Upper lobe of right lung (tissue), 1 donor: ENCODE results near the gene NOTCH1. TPM values are rescaled to one million over a fixed set of nuclear protein-coding genes. Genes with fewer than 3 reads are reported as not detected.

ENCODE experiments used
- ATAC-seq: fragments of 200-7000 bp; cut with Tn5 transposase; one replicate; pipeline ENCODE4 v1.9.1; 2020; ENCODE audit warnings: mild to moderate bottlenecking, moderate library complexity
- DNase-seq: peaks from one replicate; pipeline ENCODE4 v3.0.0-alpha.2; 2020
- H3K27ac ChIP-seq: fragments of 200-600 bp; one replicate; pipeline ENCODE4 v1.8.0; 2022
- H3K27me3 ChIP-seq: fragments of 200-600 bp; one replicate; pipeline ENCODE4 v1.8.0; 2022; ENCODE audit warnings: mild to moderate bottlenecking
- H3K36me3 ChIP-seq: fragments of 200-600 bp; one replicate; pipeline ENCODE4 v1.8.0; 2022
- H3K4me1 ChIP-seq: fragments of 200-600 bp; one replicate; pipeline ENCODE4 v1.8.0; 2022
- H3K4me3 ChIP-seq: fragments of 200-600 bp; one replicate; pipeline ENCODE4 v1.8.0; 2022; ENCODE audit warnings: mild to moderate bottlenecking
- H3K9me3 ChIP-seq: fragments of 200-600 bp; one replicate; pipeline ENCODE4 v1.8.0; 2022
- intact Hi-C: fragments of 100-400 bp; cut with DNase I; formaldehyde crosslinking; loops from one replicate; pipeline ENCODE4 v1.11.0; 2022
- total RNA-seq: library from RNA; stranded (reverse); fragmentation: NEBNext Ultra II Directional; extraction: Animal tissue kit (Norgen Biotek cat#: 25700); gene quantifications from one replicate; pipeline ENCODE4 v1.2.1, GENCODE V29; 2021
- TF ChIP-seq, protein P1 (sequence below): fragments of 200-600 bp; IDR thresholded peaks from one replicate; pipeline ENCODE4 v1.8.0; 2022; ENCODE audit warnings: antibody characterized with exemption
- donor health status: DM: no; HTN: yes; CAD: no; lungs with severe emphysema.

NOTCH1 gene
- total RNA-seq, 1 donor from 2014 or later = 114 TPM

DNA sequence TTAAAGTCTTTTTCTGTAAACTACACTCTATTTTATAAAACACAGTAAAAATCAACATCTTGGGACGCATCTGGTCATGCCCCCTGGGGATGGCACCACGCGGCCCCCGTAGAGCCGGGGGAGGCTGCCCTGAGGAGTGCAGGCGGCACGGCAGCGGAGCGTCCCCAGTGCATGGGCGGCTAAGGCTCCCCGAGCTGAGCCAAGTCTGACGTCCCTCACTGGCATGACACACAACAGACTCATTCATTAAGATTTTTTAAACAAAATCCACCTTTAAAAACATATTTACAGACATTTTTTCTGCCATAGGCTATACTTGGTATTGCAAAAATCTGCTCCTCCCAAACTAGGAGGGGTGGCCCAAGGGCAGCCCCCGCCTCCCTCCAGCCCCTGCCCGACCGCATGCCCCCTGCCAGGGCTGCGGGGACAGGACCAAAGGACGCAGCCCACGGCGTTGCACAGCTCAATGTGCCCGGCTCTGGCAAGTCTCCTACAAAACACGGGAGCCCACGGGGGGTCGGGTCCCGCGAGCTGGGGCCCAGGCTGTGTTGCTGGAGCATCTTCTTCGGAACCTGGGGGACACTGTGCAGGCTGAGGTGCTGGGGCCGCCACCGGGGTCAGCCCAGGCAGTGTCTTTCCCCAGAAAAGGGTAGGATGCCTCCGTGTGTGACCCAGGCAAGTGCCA lies 51.2 kb downstream of the NOTCH1 start:
- intact Hi-C loops = no loop called here
- H3K36me3 ChIP-seq = peaks cover 52% of the 10 kb centered on the region

DNA sequence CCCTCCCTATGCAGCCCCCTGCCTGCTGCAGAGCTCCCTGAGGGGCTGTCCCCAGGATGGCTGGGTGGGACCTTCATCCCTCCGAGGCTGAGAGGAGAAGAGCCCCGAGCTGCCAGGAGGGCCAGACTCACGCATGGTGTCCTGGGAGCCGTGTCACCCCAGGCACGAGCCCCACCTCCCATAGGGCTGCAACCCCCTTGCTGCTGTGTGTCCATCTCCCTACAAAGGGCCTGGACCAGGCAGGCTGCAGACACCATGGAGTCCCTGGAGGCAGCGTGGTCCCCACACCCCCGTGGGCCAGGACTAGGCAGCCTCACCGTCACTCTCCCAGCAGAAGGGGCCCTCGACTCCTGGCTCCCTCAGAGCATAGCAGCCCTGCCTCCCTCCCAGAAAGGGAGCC lies 51.8 kb downstream of the NOTCH1 start:
- H3K27me3 ChIP-seq = no peaks in the 10 kb centered on the region
- intact Hi-C loops = no loop called here
- H3K36me3 ChIP-seq = peaks cover 46% of the 10 kb centered on the region
- DNase-seq (no peak), ATAC-seq (no peak)
- no peaks in the 10 kb centered on the region for H3K9me3 ChIP-seq
- H3K4me3 ChIP-seq = no peak overlapping the region
- H3K27ac ChIP-seq = no peak overlapping the region
- no peaks in the 10 kb centered on the region for H3K4me1 ChIP-seq
- TF ChIP-seq, protein P1, sequence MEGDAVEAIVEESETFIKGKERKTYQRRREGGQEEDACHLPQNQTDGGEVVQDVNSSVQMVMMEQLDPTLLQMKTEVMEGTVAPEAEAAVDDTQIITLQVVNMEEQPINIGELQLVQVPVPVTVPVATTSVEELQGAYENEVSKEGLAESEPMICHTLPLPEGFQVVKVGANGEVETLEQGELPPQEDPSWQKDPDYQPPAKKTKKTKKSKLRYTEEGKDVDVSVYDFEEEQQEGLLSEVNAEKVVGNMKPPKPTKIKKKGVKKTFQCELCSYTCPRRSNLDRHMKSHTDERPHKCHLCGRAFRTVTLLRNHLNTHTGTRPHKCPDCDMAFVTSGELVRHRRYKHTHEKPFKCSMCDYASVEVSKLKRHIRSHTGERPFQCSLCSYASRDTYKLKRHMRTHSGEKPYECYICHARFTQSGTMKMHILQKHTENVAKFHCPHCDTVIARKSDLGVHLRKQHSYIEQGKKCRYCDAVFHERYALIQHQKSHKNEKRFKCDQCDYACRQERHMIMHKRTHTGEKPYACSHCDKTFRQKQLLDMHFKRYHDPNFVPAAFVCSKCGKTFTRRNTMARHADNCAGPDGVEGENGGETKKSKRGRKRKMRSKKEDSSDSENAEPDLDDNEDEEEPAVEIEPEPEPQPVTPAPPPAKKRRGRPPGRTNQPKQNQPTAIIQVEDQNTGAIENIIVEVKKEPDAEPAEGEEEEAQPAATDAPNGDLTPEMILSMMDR = no peak

More for the DNA sequence above, 51.2 kb downstream of the NOTCH1 start:
- Histone ChIP-seq H3K4me1 (no peaks in the 10 kb centered on the region), H3K4me3 (no peak overlapping the region), H3K27me3 (no peaks in the 10 kb centered on the region), H3K27ac (no peak overlapping the region), H3K9me3 (no peaks in the 10 kb centered on the region)
- ATAC-seq = no peak
- TF ChIP-seq, protein P1 = no peak
- DNase-seq = no peak

DNA sequence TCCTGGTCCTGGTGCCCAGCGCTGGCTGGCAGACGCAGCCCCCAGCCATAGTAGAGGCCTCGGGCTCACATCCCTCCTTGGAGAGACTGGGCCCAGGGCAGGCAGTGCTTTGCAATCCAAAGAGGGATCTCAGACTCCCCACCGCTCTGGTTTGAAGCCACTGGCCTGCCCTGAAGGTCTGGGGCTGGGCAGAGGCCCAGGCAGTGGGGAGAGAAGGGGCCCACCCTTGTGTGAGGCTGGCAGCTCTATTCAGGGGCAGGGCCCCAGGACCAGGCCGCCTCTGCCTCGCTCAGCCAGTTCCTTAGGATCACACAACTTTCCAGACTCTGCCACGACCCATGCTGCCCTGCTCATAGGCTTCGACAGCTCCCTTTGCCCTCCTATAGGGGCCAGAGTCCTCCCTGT lies 52.3 kb downstream of the NOTCH1 start:
- Histone ChIP-seq H3K36me3 (peaks cover 41% of the 10 kb centered on the region), H3K27me3 (no peaks in the 10 kb centered on the region), H3K4me1 (no peaks in the 10 kb centered on the region), H3K9me3 (no peaks in the 10 kb centered on the region), H3K4me3 (no peak overlapping the region), H3K27ac (no peak overlapping the region)
- intact Hi-C loops = no loop called here
- TF ChIP-seq, protein P1 = no peak
- ATAC-seq (peak; percentile 1), DNase-seq (no peak)

DNA sequence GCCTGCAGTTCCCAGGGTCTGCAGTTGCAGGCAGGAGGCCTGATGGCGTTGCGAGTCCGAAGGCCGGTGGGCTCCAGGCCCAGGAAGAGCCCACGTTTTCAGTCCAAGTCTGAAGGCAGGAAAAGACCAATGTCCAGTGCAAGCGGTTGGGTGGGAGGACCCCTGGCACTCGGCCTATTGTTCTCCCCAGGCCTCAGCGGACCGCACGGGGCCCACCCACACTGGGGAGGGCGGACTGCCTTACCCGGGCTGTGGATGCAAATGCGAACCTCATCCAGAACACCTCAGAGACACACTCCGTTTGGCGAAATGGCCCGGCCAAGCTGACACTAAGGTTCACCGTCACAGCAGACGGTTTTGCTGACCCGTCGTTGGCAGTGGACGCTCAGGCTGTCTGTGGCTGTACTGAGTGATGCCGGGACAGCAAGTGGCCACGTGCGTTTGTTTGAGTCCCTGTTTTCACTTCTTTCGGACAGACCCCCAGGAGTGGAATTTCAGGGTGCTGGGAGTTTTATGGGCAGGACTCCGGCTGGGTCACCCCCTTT lies 52.8 kb downstream of the NOTCH1 start:
- Histone ChIP-seq H3K36me3 (peaks cover 36% of the 10 kb centered on the region), H3K27me3 (no peaks in the 10 kb centered on the region), H3K9me3 (no peaks in the 10 kb centered on the region), H3K4me3 (no peak overlapping the region), H3K4me1 (no peaks in the 10 kb centered on the region), H3K27ac (no peak overlapping the region)
- ATAC-seq (peak; percentile 2), DNase-seq (no peak)
- intact Hi-C loops = no loop called here
- TF ChIP-seq, protein P1 = no peak

DNA sequence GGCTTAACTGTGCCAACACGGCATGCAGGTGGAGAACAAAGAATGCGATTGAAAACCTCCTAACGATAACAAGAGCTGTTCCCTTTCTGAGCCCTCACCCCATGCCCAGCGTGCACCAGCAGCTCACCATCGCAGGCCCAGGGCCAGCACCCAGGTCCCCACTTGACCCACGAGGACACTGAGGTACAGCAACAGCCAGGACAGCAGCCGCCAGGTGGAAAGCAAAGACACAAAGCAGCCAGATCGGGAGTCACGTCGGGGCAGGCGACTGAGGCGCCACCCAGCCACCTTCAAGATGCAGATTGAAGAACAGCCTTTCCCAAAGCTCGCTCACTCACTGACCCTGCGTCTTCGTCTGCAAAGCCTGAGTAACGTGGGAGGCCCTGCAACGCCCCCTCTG lies 56.1 kb downstream of the NOTCH1 start:
- peaks cover 6% of the 10 kb centered on the region for H3K4me1 ChIP-seq
- no peak overlapping the region for H3K27ac ChIP-seq
- no peak for ATAC-seq
- intact Hi-C loops = loop anchor here (2.0 kb wide), 1 partner anchor 141 kb away; no protein-coding TSS in a partner anchor
- no peaks in the 10 kb centered on the region for H3K9me3 ChIP-seq
- no peaks in the 10 kb centered on the region for H3K27me3 ChIP-seq
- TF ChIP-seq, protein P1 = no peak
- H3K36me3 ChIP-seq = peaks cover 3% of the 10 kb centered on the region
- DNase-seq = no peak
- no peak overlapping the region for H3K4me3 ChIP-seq
